ENCODE measurements around the gene APOC4.
"Not testable (repeated sequence)": the region's sequence is repeated elsewhere in the genome, so short reads cannot be mapped to it uniquely, and the experiment has no call there.

Gene APOC4

GRCh38 chr19:44912854-44913253 lies 29.2 kb upstream of the APOC4 start:
- no peaks in the 10 kb centered on the region for H3K9me3 ChIP-seq (ENCODE audit: severe bottlenecking)
- H3K27ac ChIP-seq, result no peak overlapping the region
- H3K4me3 ChIP-seq (ENCODE audit: low read depth, low read length), result no peak overlapping the region
- no peaks in the 10 kb centered on the region for H3K27me3 ChIP-seq (ENCODE audit: insufficient read depth, low read depth, severe bottlenecking)
- no peaks in the 10 kb centered on the region for H3K36me3 ChIP-seq
- TF ChIP-seq, protein P1, sequence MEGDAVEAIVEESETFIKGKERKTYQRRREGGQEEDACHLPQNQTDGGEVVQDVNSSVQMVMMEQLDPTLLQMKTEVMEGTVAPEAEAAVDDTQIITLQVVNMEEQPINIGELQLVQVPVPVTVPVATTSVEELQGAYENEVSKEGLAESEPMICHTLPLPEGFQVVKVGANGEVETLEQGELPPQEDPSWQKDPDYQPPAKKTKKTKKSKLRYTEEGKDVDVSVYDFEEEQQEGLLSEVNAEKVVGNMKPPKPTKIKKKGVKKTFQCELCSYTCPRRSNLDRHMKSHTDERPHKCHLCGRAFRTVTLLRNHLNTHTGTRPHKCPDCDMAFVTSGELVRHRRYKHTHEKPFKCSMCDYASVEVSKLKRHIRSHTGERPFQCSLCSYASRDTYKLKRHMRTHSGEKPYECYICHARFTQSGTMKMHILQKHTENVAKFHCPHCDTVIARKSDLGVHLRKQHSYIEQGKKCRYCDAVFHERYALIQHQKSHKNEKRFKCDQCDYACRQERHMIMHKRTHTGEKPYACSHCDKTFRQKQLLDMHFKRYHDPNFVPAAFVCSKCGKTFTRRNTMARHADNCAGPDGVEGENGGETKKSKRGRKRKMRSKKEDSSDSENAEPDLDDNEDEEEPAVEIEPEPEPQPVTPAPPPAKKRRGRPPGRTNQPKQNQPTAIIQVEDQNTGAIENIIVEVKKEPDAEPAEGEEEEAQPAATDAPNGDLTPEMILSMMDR (IDR thresholded peaks at IDR 0.05; ENCODE audit: low read depth, low read length), result no peak
- no peak for DNase-seq

- not testable (repeated sequence) for H3K27me3 ChIP-seq (ENCODE audit: insufficient read depth, low read depth, severe bottlenecking); H3K36me3 ChIP-seq; DNase-seq; H3K9me3 ChIP-seq (ENCODE audit: severe bottlenecking)
- H3K4me3 ChIP-seq (ENCODE audit: low read depth, low read length), result peak overlapping the region; percentile 64
- H3K27ac ChIP-seq, result peak overlapping the region; percentile 85
These were observed 28.3 kb upstream of the APOC4 start for GRCh38 chr19:44913512-44914432.

- Histone ChIP-seq H3K4me3 (ENCODE audit: low read depth, low read length) (peak within 1 kb of the TSS; percentile 64), H3K27ac (peak within 1 kb of the TSS; percentile 85)
- H3K27me3 ChIP-seq (ENCODE audit: insufficient read depth, low read depth, severe bottlenecking); H3K36me3 ChIP-seq; H3K9me3 ChIP-seq (ENCODE audit: severe bottlenecking): not testable (repeated sequence)
- DNase-seq, result peak; percentile 91
These were observed 27.4 kb upstream of the APOC4 start, which contains the start of gene APOC1 for GRCh38 chr19:44914433-44915206. Gene APOC1 (plus strand): TSS chr19:44914608. CDS start chr19:44914892, 284 bp downstream.

- Histone ChIP-seq H3K27me3 (ENCODE audit: insufficient read depth, low read depth, severe bottlenecking) (no peaks in the 10 kb centered on the region), H3K4me3 (ENCODE audit: low read depth, low read length) (no peak overlapping the region), H3K27ac (no peak overlapping the region), H3K36me3 (no peaks in the 10 kb centered on the region; the same call in 1 of the 2 replicates), H3K9me3 (ENCODE audit: severe bottlenecking) (no peaks in the 10 kb centered on the region)
- TF ChIP-seq, protein P1 (IDR thresholded peaks at IDR 0.05; ENCODE audit: low read depth, low read length), result no peak
- no peak for DNase-seq
These were observed 17.8 kb upstream of the APOC4 start for GRCh38 chr19:44924243-44924725.

DNA sequence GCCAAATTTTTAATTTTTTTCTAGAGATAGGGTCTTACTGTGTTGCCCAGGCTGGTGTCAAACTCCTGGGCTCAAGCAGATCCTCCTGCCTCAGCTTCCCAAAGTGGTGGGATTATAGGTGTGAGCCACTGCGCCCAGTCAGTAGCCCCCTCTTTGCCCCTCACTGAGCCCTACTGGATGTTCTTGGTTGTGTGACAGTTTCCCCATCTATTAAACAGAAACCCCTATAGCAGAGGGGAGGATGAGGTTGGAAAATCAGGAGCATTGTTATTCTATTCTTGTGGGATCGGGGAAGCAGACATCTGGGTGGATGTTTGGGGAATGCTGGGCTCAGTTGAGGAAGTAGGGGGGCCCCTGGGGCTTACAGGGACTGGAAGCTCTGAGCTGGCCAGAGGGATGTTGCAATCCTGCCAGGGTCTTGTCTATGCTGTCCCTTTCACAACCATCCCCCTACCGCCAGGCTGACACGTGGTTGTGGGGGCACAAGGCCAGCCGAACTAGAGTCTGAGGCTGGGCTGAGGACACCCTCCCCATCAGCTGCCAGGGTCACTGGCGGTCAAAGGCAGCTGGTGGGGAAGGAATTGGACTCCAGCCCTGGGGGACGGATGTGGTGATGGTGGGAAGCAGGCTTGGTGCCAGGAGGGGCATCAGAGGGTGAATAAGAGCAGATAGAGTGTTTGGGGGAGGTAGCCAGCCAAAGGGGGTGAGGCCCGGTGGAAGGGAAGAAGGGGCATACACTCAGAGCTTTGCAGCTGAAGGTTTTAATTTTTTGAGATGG lies 16.7 kb upstream of the APOC4 start:
- no peaks in the 10 kb centered on the region for H3K36me3 ChIP-seq
- H3K4me3 ChIP-seq (ENCODE audit: low read depth, low read length), result no peak overlapping the region
- no peaks in the 10 kb centered on the region for H3K27me3 ChIP-seq (ENCODE audit: insufficient read depth, low read depth, severe bottlenecking)
- no peak overlapping the region for H3K27ac ChIP-seq
- no peak for DNase-seq
- TF ChIP-seq, protein P1 (IDR thresholded peaks at IDR 0.05; ENCODE audit: low read depth, low read length), result no peak
- H3K9me3 ChIP-seq (ENCODE audit: severe bottlenecking), result no peaks in the 10 kb centered on the region

DNA sequence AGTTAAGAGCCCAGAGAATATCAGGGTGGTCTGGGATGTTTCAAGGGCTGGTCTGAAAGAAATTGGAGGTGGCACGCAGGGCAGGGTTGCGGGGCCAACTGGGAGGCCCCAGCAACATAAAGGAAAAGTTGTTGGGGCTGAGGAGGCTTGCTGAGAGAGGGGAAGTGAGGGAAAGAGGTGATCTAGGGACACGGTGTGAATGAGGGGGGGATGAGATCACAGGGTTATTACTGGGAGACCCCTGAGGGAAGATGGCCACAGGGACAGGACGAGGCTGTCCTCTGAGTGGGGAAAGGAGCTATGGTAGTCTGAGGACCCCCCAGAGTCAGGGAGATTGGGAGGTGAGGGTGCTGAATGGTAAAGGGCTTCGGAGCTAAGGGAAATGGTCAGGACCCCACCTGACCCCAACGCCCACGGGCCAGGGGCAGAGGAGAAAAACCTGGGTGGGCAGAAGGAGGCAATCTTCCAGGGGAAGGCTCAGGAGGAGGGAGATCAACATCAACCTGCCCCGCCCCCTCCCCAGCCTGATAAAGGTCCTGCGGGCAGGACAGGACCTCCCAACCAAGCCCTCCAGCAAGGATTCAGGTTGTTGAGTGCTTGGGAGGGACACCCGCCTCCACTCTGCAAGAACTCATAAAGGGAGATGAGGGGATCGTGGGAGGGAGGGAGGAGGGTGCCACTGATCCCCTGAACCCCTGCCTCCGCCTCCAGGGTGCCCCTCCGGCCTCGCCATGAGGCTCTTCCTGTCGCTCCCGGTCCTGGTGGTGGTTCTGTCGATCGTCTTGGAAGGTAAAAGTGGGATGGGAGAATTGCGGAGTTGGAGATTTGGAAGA lies 15.6 kb upstream of the APOC4 start:
- H3K4me3 ChIP-seq (ENCODE audit: low read depth, low read length); H3K9me3 ChIP-seq (ENCODE audit: severe bottlenecking); H3K27ac ChIP-seq; H3K27me3 ChIP-seq (ENCODE audit: insufficient read depth, low read depth, severe bottlenecking); DNase-seq; H3K36me3 ChIP-seq: not testable (repeated sequence)
